ENCODE data around the gene MDH1B.

DNA sequence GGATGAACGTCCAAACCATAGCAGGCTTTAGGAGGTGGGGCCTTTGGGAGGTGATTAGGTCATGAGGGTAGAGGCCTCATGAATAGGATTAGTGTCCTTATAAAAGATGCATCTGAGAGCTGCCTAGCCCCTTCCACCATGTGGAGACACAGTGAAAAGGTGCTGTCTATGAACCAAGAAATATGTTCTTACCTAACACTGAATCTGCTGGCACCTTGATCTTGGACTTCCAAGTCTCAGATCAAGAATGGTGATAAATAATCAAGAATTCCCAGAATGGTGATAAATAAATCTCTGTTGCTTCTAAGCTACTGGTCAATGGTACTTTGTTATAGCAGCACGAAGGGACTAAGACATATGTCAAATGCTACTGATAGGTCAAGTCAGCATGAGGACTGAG, 31.8 kb downstream of the MDH1B start:
- TF ChIP-seq, protein P1, sequence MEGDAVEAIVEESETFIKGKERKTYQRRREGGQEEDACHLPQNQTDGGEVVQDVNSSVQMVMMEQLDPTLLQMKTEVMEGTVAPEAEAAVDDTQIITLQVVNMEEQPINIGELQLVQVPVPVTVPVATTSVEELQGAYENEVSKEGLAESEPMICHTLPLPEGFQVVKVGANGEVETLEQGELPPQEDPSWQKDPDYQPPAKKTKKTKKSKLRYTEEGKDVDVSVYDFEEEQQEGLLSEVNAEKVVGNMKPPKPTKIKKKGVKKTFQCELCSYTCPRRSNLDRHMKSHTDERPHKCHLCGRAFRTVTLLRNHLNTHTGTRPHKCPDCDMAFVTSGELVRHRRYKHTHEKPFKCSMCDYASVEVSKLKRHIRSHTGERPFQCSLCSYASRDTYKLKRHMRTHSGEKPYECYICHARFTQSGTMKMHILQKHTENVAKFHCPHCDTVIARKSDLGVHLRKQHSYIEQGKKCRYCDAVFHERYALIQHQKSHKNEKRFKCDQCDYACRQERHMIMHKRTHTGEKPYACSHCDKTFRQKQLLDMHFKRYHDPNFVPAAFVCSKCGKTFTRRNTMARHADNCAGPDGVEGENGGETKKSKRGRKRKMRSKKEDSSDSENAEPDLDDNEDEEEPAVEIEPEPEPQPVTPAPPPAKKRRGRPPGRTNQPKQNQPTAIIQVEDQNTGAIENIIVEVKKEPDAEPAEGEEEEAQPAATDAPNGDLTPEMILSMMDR (conservative IDR thresholded peaks at IDR 0.05; ENCODE audit: low read length) = no peak
- no peak for TF ChIP-seq EZH2phosphoT487 (IDR thresholded peaks at IDR 0.05; ENCODE audit: borderline replicate concordance)
